Mucosa of descending colon (tissue), 3 donors: ENCODE measurements around the gene ASCL2. TPM values are rescaled to one million over a fixed set of nuclear protein-coding genes. Genes with fewer than 3 reads are reported as not detected.

Experiments used
- ATAC-seq: fragments of 200-7000 bp; cut with Tn5 transposase; one replicate; pipeline ENCODE4 v1.9.1; 2020; ENCODE audit warnings: mild to moderate bottlenecking, moderate library complexity
- DNase-seq, 3 donors: peaks; one replicate each; pipeline ENCODE4 v3.0.0-alpha.2; 2020
- H3K36me3 ChIP-seq: fragments of 200-600 bp; one replicate; pipeline ENCODE4 v1.8.0; 2021; ENCODE audit warnings: low read depth, mild to moderate bottlenecking
- H3K4me1 ChIP-seq: fragments of 200-600 bp; one replicate; pipeline ENCODE4 v1.8.0; 2021; ENCODE audit warnings: low read depth, mild to moderate bottlenecking
- H3K4me3 ChIP-seq: fragments of 200-600 bp; one replicate; pipeline ENCODE4 v1.8.0; 2021; ENCODE audit warnings: mild to moderate bottlenecking
- H3K9me3 ChIP-seq: fragments of 200-600 bp; one replicate; pipeline ENCODE4 v1.8.0; 2021; ENCODE audit warnings: mild to moderate bottlenecking
- intact Hi-C, 2 donors: fragments of 100-400 bp; cut with DNase I in 1 of 2; cut with micrococcal nuclease in 1 of 2; formaldehyde crosslinking; loops; one replicate each; pipeline versions ENCODE4 v1.11.0 to v1.11.1; 2022; cut with DNase I, micrococcal nuclease
- total RNA-seq, 3 donors: library from RNA; stranded (reverse); fragmentation: NEBNext Ultra II Directional in 2 of 3; extraction: Animal tissue kit (Norgen Biotek cat#: 25700) in 2 of 3; gene quantifications; one replicate each; pipeline versions ENCODE4 v1.2.1 to v1.2.4, GENCODE V29; 2021 to 2023
- TF ChIP-seq, protein P1 (sequence below): fragments of 200-600 bp; IDR thresholded peaks from one replicate; pipeline ENCODE4 v1.8.0; 2022; ENCODE audit warnings: antibody characterized with exemption, mild to moderate bottlenecking
- donor health status: DM: no; HTN: no; CAD: no; lungs with moderate emphysema.
- donor health status: DM: no; HTN: no; CAD: no.
- donor health status: DM: no; HTN: yes; CAD: no.

The ASCL2 gene
- total RNA-seq, 3 donors from 2014 or later: 2.6 to 8.4 (median 8.1) TPM

- TF ChIP-seq, protein P1, sequence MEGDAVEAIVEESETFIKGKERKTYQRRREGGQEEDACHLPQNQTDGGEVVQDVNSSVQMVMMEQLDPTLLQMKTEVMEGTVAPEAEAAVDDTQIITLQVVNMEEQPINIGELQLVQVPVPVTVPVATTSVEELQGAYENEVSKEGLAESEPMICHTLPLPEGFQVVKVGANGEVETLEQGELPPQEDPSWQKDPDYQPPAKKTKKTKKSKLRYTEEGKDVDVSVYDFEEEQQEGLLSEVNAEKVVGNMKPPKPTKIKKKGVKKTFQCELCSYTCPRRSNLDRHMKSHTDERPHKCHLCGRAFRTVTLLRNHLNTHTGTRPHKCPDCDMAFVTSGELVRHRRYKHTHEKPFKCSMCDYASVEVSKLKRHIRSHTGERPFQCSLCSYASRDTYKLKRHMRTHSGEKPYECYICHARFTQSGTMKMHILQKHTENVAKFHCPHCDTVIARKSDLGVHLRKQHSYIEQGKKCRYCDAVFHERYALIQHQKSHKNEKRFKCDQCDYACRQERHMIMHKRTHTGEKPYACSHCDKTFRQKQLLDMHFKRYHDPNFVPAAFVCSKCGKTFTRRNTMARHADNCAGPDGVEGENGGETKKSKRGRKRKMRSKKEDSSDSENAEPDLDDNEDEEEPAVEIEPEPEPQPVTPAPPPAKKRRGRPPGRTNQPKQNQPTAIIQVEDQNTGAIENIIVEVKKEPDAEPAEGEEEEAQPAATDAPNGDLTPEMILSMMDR: no peak
- H3K9me3 ChIP-seq: no peaks in the 10 kb centered on the region
- H3K4me1 ChIP-seq: peaks cover 8% of the 10 kb centered on the region
- ATAC-seq (no peak), DNase-seq (peak in 1 of 3 donors; percentile 57)
- H3K4me3 ChIP-seq: no peak overlapping the region
- intact Hi-C loops: no loop called here
- no peaks in the 10 kb centered on the region for H3K36me3 ChIP-seq
Observed at GRCh38 chr11:2306877-2307500, 36.6 kb upstream of the ASCL2 start.

- peak; percentile 56 to 75 (median 74) for DNase-seq
- H3K9me3 ChIP-seq: no peaks in the 10 kb centered on the region
- ATAC-seq: no peak
- TF ChIP-seq, protein P1: no peak
- H3K4me1 ChIP-seq: peaks cover 8% of the 10 kb centered on the region
- intact Hi-C loops: no loop called here
- H3K36me3 ChIP-seq: no peaks in the 10 kb centered on the region
- H3K4me3 ChIP-seq: no peak overlapping the region
Observed at GRCh38 chr11:2306452-2306823, 36.0 kb upstream of the ASCL2 start.

GRCh38 chr11:2305788-2306451 lies 35.5 kb upstream of the ASCL2 start:
- Histone ChIP-seq H3K9me3 (no peaks in the 10 kb centered on the region), H3K4me3 (no peak overlapping the region), H3K4me1 (peaks cover 8% of the 10 kb centered on the region), H3K36me3 (no peaks in the 10 kb centered on the region)
- ATAC-seq: no peak
- peak in 1 of 3 donors; percentile 72 for DNase-seq
- TF ChIP-seq, protein P1: no peak
- intact Hi-C loops: loop anchor here in 1 of 2 donors (2.0 kb wide), 1 partner anchor 115 kb away; no protein-coding TSS in a partner anchor

GRCh38 chr11:2305140-2305778 lies 34.9 kb upstream of the ASCL2 start:
- H3K4me1 ChIP-seq: peaks cover 8% of the 10 kb centered on the region
- TF ChIP-seq, protein P1: peak; percentile 80
- no peak overlapping the region for H3K4me3 ChIP-seq
- intact Hi-C loops: loop anchor here in 1 of 2 donors (2.0 kb wide), 1 partner anchor 116 kb away; no protein-coding TSS in a partner anchor
- peak; percentile 75 for ATAC-seq
- no peaks in the 10 kb centered on the region for H3K9me3 ChIP-seq
- H3K36me3 ChIP-seq: no peaks in the 10 kb centered on the region
- peak; percentile 88 to 93 (median 88) for DNase-seq

GRCh38 chr11:2304506-2305139 lies 34.2 kb upstream of the ASCL2 start:
- H3K4me3 ChIP-seq: no peak overlapping the region
- peaks cover 8% of the 10 kb centered on the region for H3K4me1 ChIP-seq
- H3K9me3 ChIP-seq: no peaks in the 10 kb centered on the region
- DNase-seq: no peak
- intact Hi-C loops: loop anchor here (2.0 to 5.0 kb wide), 2 partner anchors 116 to 118 kb away; no protein-coding TSS in a partner anchor
- TF ChIP-seq, protein P1: no peak
- no peak for ATAC-seq
- no peaks in the 10 kb centered on the region for H3K36me3 ChIP-seq
